Neural crest cell (in vitro differentiated cells): Measurements from ENCODE around the gene RAB34. TPM values are rescaled to one million over a fixed set of nuclear protein-coding genes. Genes with fewer than 3 reads are reported as not detected.
A peak's percentile ranks its signal among the peaks of the same experiment; 100 is the strongest.

ENCODE experiments used
- DNase-seq: peaks from one replicate; pipeline ENCODE4 v3.0.0; 2021; ENCODE audit warnings: low read depth, mixed read lengths, low spot score
- H3K27ac Mint-ChIP-seq: one replicate; pipeline ENCODE4 v1.8.0; 2021; ENCODE audit warnings: mild to moderate bottlenecking, mixed read lengths; ENCODE audit not compliant: unreplicated experiment
- H3K27me3 Mint-ChIP-seq: 2 replicates; pipeline ENCODE4 v1.8.0; 2021; ENCODE audit warnings: low read depth, mild to moderate bottlenecking, mixed read lengths
- H3K36me3 Mint-ChIP-seq: 2 replicates; pipeline ENCODE4 v1.8.0; 2021; ENCODE audit warnings: low read depth, mild to moderate bottlenecking, mixed read lengths
- H3K4me1 Mint-ChIP-seq: 2 replicates; pipeline ENCODE4 v1.8.0; 2021; ENCODE audit warnings: mixed read lengths
- H3K4me3 Mint-ChIP-seq: one replicate; pipeline ENCODE4 v1.8.0; 2021; ENCODE audit warnings: mild to moderate bottlenecking, mixed read lengths
- H3K9me3 Mint-ChIP-seq: 2 replicates; pipeline ENCODE4 v1.8.0; 2021; ENCODE audit warnings: mixed read lengths
- total RNA-seq: library from RNA; stranded (reverse); gene quantifications from 2 replicates; pipeline ENCODE4 v1.2.1, GENCODE V29; 2021
- TF ChIP-seq, protein P1 (sequence below): fragments of 200-600 bp; sonication (generic); conservative IDR thresholded peaks from 2 replicates; pipeline ENCODE4 v1.5.0; 2021; ENCODE audit warnings: antibody characterized with exemption, mild to moderate bottlenecking

RAB34 gene
- total RNA-seq, 1 donor from 2014 or later = 87.4 TPM

GRCh38 chr17:28747801-28748750 lies 30.4 kb upstream of the RAB34 start:
- DNase-seq = no peak
- H3K4me3 Mint-ChIP-seq = peak overlapping the region; percentile 67
- H3K4me1 Mint-ChIP-seq = peaks cover 43% of the 10 kb centered on the region
- peaks cover 16% of the 10 kb centered on the region for H3K36me3 Mint-ChIP-seq
- TF ChIP-seq, protein P1, sequence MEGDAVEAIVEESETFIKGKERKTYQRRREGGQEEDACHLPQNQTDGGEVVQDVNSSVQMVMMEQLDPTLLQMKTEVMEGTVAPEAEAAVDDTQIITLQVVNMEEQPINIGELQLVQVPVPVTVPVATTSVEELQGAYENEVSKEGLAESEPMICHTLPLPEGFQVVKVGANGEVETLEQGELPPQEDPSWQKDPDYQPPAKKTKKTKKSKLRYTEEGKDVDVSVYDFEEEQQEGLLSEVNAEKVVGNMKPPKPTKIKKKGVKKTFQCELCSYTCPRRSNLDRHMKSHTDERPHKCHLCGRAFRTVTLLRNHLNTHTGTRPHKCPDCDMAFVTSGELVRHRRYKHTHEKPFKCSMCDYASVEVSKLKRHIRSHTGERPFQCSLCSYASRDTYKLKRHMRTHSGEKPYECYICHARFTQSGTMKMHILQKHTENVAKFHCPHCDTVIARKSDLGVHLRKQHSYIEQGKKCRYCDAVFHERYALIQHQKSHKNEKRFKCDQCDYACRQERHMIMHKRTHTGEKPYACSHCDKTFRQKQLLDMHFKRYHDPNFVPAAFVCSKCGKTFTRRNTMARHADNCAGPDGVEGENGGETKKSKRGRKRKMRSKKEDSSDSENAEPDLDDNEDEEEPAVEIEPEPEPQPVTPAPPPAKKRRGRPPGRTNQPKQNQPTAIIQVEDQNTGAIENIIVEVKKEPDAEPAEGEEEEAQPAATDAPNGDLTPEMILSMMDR = no peak
- H3K9me3 Mint-ChIP-seq = no peaks in the 10 kb centered on the region
- no peak overlapping the region for H3K27ac Mint-ChIP-seq
- H3K27me3 Mint-ChIP-seq = peaks cover 10% of the 10 kb centered on the region

- Mint-ChIP-seq H3K9me3 (no peaks in the 10 kb centered on the region), H3K27me3 (peaks cover 12% of the 10 kb centered on the region), H3K36me3 (peaks cover 12% of the 10 kb centered on the region), H3K27ac (no peak overlapping the region), H3K4me3 (peak overlapping the region; percentile 99), H3K4me1 (peaks cover 43% of the 10 kb centered on the region)
- DNase-seq = no peak
- TF ChIP-seq, protein P1 = no peak
These were observed 29.5 kb upstream of the RAB34 start for GRCh38 chr17:28747051-28747691.

GRCh38 chr17:28746611-28747050 lies 29.0 kb upstream of the RAB34 start:
- peaks cover 12% of the 10 kb centered on the region for H3K36me3 Mint-ChIP-seq

GRCh38 chr17:28745786-28746411 lies 28.2 kb upstream of the RAB34 start:
- peaks cover 43% of the 10 kb centered on the region for H3K4me1 Mint-ChIP-seq
- TF ChIP-seq, protein P1 = no peak
- DNase-seq = no peak
- H3K27me3 Mint-ChIP-seq = peaks cover 12% of the 10 kb centered on the region
- H3K27ac Mint-ChIP-seq = peak overlapping the region; percentile 62
- H3K9me3 Mint-ChIP-seq = no peaks in the 10 kb centered on the region
- peaks cover 12% of the 10 kb centered on the region for H3K36me3 Mint-ChIP-seq
- H3K4me3 Mint-ChIP-seq = peak overlapping the region; percentile 99

More at GRCh38 chr17:28746611-28747050, 29.0 kb upstream of the RAB34 start:
- TF ChIP-seq, protein P1 = no peak
- DNase-seq = no peak
- H3K27me3 Mint-ChIP-seq = peaks cover 12% of the 10 kb centered on the region
- H3K9me3 Mint-ChIP-seq = no peaks in the 10 kb centered on the region
- no peak overlapping the region for H3K27ac Mint-ChIP-seq
- H3K4me1 Mint-ChIP-seq = peaks cover 43% of the 10 kb centered on the region
- H3K4me3 Mint-ChIP-seq = peak overlapping the region; percentile 99

- TF ChIP-seq, protein P1 = peak; percentile 11
- DNase-seq = peak; percentile 79
- no peaks in the 10 kb centered on the region for H3K9me3 Mint-ChIP-seq
- peaks cover 36% of the 10 kb centered on the region for H3K4me1 Mint-ChIP-seq
- H3K27me3 Mint-ChIP-seq = peaks cover 10% of the 10 kb centered on the region
- peaks cover 8% of the 10 kb centered on the region for H3K36me3 Mint-ChIP-seq
- peak overlapping the region; percentile 99 for H3K4me3 Mint-ChIP-seq
- peak overlapping the region; percentile 98 for H3K27ac Mint-ChIP-seq
These were observed 27.5 kb upstream of the RAB34 start for GRCh38 chr17:28744972-28745785.
